Caki2 (cell line): ENCODE measurements around the gene ATG9B. TPM values are rescaled to one million over a fixed set of nuclear protein-coding genes. Genes with fewer than 3 reads are reported as not detected.
A peak's percentile ranks its signal among the peaks of the same experiment; 100 is the strongest.
"Not testable (repeated sequence)": the region's sequence is repeated elsewhere in the genome, so short reads cannot be mapped to it uniquely, and the experiment has no call there.

Source experiments
- DNase-seq: peaks from one replicate; pipeline ENCODE4 v3.0.0-alpha.2; 2015; ENCODE audit warnings: low read depth
- in situ Hi-C: cut with HindIII; loops from 2 replicates; pipeline ENCODE4 v1.10.0; 2016; ENCODE audit warnings: low sequenced_read_pairs, low pct_unique_long_range_greater_than_20kb, mixed read lengths
- total RNA-seq: library from RNA; depleted of rRNA; stranded (reverse); fragments of >200 nt; shearing (Covaris generic); gene quantifications from 2 replicates; pipeline ENCODE4 v1.2.3, GENCODE V29; 2014; ENCODE audit warnings: low replicate concordance

The ATG9B gene
- total RNA-seq, 1 experiment from 2014 or later, result 0.68 TPM

DNA sequence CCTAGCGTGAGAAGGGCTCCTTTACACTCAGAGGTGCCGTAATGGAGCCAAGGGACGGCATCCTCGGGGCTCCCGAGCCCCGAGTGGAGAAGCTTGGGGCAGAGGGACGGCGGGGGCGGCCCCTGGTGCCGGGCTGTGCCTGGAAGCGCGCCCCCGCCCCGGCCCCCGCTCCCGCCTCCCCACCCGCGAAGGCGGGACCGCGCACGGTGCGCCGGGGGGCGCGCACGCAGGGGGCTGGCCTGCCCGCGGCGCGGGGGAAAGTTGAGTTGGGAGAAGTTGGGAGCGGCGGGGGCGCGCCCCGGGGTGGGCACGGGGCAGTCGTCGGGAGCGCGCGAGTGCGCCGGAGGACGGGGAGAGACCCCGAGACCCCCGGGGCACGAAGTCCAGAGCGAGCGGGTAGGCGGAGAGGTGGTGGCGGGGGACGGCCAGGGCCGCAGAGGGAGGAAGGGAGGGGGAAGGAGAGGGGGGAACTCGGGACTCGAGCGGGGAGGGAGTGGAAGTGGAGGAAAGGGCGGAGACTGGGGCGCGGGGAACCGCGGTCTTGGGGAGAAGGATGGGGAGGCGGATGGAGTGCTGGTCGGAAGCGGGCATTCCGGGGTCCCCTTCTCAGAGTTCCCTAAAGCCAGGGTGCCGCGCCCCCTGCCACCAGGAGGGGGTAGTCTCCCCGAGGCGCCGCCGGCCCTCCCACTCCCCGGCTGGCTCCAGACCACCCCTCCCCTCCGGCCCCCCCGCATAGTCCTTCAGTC is 35.2 kb upstream of the ATG9B start, which contains the start of gene SLC4A2:
Gene SLC4A2, plus strand, starts transcription at position 223 of the 746 bp plus-strand sequence. CDS start 2,399 bp downstream, outside the sequence.
- in situ Hi-C loops, result no loop called here
- DNase-seq, result peak; percentile 73

DNA sequence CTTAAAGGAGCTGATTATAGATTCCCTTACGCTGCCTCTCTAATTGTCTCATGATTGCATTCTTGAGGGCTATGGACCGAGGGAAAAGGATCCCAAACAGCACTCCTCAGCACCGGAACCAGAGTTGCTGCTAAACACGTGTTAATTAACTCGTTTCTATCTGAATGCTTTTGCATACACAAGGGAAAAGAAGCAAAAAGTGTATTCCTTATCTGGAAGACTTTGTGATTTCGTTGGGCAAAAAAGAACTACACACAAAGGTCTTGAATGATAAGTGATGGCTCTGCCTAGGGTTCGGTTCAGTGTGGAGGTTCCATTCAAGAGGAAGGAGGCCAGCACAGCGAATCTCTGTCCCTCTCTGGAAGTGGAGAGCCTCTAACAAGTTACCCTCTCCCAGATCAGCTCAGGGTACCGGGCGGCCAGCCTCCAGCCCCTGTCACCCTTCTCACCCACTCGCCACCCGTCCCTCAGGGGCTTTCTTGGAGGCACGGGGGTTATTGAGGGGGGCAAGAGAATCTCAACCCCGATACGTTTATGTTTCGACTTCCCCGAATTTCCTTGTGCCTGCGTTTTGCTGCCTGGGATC is 34.6 kb upstream of the ATG9B start:
- in situ Hi-C loops, result no loop called here
- DNase-seq, result no peak

GRCh38 chr7:151057989-151058780 is 33.9 kb upstream of the ATG9B start:
- DNase-seq, result peak; percentile 98
- in situ Hi-C loops, result no loop called here

GRCh38 chr7:151057506-151057988 is 33.3 kb upstream of the ATG9B start, which contains the start of gene CDK5:
Gene CDK5 (minus strand): TSS chr7:151057897. CDS start chr7:151057848, 49 bp downstream.
- in situ Hi-C loops, result no loop called here
- no peak for DNase-seq

DNA sequence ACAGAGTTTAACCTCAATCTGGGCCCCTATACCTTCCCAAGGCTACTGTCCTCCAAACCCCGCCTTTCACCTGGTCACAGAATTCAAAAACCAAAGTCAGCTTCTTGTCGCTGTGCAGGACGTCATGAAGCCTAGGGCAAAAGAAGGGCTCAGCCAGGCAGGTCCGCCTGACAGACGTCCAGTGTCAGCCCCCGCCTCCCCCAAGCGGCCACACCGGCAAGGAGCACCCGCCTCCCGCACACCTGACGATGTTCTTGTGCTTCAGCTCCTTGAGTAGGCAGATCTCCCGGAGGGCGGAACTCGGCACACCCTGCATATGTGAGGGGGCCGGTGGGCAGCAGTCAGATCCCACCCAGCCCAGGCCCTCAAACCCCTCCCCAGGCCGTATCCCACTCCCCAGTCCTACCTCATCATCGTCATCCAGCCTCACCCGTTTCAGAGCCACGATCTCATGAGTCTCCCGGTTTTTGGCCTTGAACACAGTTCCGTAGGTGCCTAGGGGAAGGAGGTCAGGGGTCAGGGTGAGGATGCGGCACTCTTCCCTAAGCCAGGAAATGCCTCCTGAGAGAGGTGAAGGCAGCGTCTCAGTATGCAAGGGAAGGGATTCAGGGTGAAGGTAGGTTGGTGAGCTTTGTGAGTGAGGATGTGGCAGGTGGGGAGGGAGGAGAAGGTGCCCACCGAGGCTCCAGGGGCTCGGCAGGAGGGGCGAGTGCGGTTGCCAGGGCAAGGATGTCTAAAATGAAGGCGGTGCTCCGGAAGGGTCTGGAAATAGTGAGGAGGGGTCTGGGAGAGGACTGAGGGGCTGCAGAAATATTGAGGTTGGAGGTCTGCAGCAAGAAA is 32.6 kb upstream of the ATG9B start:
- DNase-seq, result no peak
- in situ Hi-C loops, result no loop called here

DNA sequence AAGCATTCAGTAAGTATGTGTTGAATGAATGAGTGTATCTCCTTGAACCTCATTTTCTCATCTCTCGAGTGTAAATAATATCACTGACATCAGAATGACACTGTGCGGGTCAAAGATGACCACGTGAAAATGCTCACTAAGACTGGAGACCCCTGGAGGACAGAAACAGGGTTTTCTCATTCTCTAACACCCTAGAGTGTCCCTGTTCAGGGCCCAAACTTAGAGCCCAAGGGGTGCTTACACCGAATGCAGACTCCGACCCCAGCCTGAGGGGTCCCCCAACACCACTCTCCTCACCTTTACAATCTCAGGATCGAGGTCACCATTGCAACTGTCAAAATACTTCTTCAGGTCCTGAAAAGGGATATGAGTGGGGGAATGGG is 32.0 kb upstream of the ATG9B start:
- in situ Hi-C loops, result no loop called here
- DNase-seq, result no peak

GRCh38 chr7:151053751-151054150 is 29.5 kb upstream of the ATG9B start:
- in situ Hi-C loops, result no loop called here
- no peak for DNase-seq

- in situ Hi-C loops, result no loop called here
- DNase-seq, result no peak
Observed at GRCh38 chr7:151053096-151053495, 28.8 kb upstream of the ATG9B start.

DNA sequence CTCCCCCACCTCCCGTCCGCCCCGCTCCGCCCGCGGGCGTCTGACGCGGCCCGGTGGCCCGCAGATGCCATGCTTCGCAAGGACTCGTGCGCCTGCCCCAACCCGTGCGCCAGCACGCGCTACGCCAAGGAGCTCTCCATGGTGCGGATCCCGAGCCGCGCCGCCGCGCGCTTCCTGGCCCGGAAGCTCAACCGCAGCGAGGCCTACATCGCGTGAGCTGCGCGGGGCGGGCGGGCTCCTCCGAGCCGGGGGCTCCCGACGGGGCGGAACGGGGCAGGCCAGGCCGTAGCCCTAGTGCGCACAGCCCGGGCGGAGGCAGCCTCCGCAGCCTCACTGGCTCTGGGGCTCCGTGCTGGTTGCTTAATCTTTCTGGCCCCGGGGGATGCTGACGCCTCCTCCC is 26.8 kb upstream of the ATG9B start:
- DNase-seq, result no peak
- in situ Hi-C loops, result no loop called here

- in situ Hi-C loops, result no loop called here
- no peak for DNase-seq
Observed at GRCh38 chr7:151048911-151049463, 24.7 kb upstream of the ATG9B start.

GRCh38 chr7:151047976-151048815 is 23.9 kb upstream of the ATG9B start, which contains the start of gene ASIC3:
Gene ASIC3 (plus strand): TSS chr7:151048531. CDS start chr7:151048886, 355 bp downstream.
- in situ Hi-C loops, result no loop called here
- no peak for DNase-seq

- DNase-seq, result no peak
- in situ Hi-C loops, result no loop called here
Observed at GRCh38 chr7:151046603-151047573, 22.6 kb upstream of the ATG9B start.

GRCh38 chr7:151045967-151046366 is 21.7 kb upstream of the ATG9B start:
- in situ Hi-C loops, result no loop called here
- no peak for DNase-seq

- in situ Hi-C loops, result no loop called here
Observed at GRCh38 chr7:151045262-151045661, 21.0 kb upstream of the ATG9B start.

GRCh38 chr7:151043959-151044358 is 19.7 kb upstream of the ATG9B start:
- no peak for DNase-seq
- in situ Hi-C loops, result no loop called here

More at GRCh38 chr7:151045262-151045661, 21.0 kb upstream of the ATG9B start:
- no peak for DNase-seq

DNA sequence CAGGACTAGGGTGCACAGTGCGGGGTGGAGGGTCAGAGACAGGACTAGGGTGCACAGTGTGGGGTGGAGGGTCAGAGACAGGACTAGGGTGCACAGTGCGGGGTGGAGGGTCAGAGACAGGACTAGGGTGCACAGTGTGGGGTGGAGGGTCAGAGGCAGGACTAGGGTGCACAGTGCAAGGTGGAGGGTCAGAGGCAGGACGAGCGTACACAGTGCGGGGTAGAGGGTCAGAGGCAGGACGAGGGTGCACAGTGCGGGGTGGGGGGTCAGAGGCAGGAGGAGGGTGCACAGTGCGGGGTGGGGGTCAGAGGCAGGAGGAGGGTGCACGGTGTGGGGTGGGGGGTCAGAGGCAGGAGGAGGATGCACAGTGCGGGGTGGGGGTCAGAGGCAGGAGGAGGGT is 19.2 kb upstream of the ATG9B start:
- in situ Hi-C loops, DNase-seq: not testable (repeated sequence)
